Measurements from ENCODE around the gene NINJ2. TPM values are rescaled to one million over a fixed set of nuclear protein-coding genes. Genes with fewer than 3 reads are reported as not detected.
A peak's percentile ranks its signal among the peaks of the same experiment; 100 is the strongest.
"Not testable (repeated sequence)": the region's sequence is repeated elsewhere in the genome, so short reads cannot be mapped to it uniquely, and the experiment has no call there.

NINJ2 gene, protein sequence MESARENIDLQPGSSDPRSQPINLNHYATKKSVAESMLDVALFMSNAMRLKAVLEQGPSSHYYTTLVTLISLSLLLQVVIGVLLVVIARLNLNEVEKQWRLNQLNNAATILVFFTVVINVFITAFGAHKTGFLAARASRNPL
- 4.1 and 6.9 TPM in 2 replicates for total RNA-seq (2014; rRNA removed; shearing (Covaris generic))

DNA sequence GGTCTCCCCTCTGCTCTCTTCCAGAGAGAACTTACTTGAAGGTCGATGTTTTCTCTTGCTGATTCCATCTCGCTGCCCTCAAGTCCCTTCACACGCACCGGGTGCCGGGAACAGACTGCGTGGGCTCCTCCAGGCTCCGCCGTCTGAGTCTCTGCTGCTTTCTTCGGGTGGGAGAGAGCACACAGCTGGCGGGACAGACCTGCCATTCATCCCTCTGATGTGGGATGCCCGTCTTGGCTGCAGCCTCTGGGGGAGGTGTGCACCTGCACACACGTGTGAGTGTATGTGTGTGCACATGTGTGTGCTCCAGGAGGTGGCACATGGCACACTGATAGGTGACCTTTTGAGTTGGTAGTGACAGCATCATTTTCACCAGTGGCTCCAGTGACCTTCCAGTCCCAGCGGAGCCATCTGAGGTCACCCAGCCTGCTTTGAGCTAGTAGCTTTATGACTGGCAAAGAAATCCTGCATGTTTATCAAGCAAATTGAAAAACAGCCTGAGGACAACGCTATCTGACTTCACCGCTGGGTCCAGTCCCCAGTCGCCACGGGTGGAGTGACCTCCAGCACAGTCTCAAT is at the start of gene NINJ2:
NINJ2 (minus strand) TSS at position 153 of the 579 bp plus-strand sequence; CDS start at position 68, 85 bp downstream.
- DNase-seq (ENCODE audit: low read depth): no peak

DNA sequence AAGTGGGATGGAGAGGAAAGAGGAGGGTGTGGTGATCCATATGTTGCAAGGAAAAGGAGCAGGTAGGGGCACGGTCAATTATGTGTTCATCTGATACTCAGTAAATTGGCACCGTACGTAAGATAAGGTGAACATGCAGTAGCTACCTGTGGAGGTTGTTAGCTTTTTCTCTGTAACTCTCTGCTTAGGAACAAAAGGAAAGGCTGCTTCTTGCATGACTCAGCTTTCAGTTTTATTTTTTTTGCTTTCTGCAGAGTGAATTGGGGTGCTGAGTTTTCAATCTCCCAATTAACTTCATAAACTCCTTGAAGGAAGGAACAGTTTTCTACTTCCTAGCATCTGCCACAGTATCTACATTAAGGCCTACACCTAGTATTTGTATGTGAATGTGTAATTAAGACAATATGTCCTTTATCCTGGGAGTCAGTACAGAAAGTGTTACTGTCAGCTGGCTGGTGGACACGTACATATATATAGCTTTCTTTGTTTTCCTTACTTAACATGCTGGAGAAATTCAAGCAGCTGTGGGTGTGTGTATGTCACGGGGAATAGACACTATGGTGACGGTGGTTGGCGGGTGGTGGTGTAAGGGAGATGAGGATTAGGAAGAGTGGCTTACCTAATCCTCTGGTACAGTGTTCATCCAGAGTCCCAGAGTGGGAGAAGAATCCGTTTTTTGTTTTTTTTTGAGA is 49.1 kb upstream of the NINJ2 start:
- DNase-seq (ENCODE audit: low read depth): peak; percentile 11

DNA sequence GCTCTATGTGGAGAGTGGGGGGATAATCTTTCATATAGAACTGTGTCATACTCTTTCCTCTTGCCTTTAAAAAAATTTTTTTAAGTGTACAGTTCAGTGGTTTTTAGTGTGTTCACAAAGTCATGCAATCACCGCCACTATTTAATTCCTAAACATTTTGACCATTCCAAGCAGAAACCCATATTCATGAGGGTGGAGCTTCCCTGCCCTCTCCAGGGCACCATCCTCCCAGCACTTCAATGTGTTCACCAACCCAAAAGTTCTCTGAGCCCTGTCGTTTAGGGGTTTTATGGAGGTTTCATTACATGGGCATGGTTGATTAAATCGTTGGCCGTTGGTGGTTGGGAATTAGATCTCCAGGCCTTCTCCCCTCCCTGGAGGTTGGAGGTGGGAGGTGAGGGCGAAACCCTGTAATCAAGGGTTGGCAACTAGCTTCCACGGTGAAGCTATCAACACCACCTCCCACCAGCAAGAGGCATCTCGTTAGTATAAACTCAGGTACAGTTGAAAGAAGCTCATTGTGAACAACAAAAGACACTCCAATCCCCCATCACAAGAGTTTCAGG is 46.3 kb upstream of the NINJ2 start:
- no peak for DNase-seq (ENCODE audit: low read depth)

DNA sequence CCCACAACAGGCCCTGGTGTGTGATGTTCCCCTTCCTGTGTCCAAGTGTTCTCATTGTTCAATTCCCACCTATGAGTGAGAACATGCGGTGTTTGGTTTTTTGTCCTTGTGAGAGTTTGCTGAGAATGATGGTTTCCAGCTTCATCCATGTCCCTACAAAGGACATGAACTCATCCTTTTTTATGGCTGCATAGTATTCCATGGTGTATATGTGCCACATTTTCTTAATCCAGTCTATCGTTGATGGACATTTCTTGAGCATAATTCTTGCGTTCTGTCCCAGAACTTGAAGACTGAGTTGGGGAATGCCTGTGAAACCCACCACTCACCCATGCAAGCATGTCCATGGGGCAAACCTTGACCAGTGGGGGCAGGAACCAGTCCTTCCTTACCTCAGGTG is 44.8 kb upstream of the NINJ2 start:
- DNase-seq (ENCODE audit: low read depth): not testable (repeated sequence)

DNA sequence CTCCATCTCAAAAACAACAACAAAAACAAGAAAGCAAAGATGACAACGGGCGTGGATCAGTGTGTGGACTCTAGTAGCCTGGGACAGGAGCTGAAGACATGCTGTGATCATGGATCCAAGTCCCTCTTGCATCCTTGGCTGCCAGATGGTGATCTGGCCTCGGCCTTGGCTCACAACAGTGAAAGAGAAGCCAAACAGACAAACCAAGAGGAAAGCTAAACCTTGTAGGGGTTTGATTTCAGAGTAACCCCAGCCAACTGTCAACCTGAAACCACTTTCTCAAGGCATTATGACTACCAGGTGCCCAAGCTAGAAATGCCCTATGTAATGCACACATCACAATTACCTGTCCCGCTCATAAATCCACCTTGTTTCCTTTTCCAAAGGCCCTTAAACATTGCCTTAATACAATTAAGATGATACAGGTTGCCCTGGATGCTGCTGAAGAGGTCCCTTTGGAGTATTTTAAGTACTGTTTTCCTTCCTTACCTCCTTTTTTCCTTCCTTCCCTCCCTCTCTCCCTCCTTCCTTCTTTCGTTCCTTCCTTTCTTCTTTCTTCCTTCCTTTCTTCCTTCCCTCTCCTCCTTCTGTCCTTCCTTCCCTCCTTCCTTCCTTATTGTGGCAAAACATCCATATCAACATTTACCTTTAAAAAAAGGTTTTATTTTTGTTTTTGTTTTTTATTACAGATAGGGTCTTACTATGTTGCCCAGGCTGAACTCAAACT is 41.4 kb upstream of the NINJ2 start:
- no peak for DNase-seq (ENCODE audit: low read depth)

DNA sequence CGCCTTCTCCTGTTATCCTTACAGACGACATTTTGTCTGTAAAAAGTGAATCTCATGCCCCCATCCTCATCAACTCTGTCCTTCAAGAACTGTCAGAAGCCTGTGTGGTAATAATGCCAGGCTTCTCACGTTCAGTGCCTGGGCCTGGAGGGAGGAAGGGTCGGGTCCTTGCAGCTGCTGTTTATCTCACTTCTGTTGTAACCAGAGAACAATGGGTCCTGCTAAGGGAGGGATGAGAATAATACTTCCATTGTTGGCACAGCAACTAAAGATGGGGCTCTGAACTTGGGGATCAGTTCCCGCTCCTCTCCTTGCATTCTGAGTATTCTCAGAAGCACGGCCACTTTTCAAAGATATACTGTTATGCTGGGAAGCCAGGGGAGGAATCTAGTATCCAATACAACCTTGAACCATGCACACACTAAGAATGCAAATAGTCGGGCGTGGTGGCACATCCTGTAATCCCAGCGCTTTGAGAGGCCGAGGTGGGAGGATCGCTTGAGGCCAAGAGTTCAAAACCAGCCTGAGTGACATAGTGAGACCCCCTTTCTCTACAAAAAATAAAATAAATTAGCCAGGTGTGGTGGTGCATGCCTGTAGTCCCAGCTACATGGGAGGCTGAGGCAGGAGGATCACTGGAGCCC is 38.8 kb upstream of the NINJ2 start:
- no peak for DNase-seq (ENCODE audit: low read depth)

DNA sequence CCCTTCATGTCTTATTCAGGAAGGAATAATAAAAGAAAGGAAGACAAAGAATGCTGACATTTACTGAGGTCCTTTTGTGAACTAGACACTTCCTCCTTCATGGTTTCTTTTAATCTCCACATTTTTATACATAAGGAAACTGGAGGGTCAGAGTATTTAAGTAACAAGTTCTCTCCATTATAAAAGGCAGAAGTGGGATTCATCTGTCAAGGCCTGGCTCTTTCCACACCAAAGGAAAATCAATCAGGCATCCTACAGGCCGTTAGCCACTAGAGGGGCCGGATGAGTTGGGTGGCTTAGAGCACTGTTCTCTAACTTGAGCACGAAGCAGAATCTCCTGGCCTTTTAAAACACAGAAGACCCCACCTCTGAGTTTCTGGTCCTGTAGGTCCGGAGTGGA is 36.8 kb upstream of the NINJ2 start:
- no peak for DNase-seq (ENCODE audit: low read depth)

DNA sequence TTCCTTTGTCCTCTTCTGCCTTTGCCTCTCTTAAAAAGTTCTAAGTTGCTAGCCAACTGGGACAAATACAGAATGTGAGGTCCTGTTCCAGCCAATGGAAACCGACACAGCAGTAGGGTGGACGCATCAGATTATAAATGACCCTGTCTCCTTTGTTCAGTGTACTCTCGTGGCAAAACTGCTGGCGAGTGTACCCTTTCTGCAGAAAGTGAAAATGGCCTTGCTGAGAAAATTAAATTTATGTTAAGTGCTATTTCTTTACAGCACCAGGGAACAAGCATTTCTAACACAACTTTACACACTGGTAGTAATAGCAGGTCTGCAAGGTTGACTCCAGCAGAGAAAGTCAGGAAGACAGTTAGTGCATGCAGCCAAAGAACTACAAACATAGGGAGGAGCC is 35.0 kb upstream of the NINJ2 start:
- not testable (repeated sequence) for DNase-seq (ENCODE audit: low read depth)

DNA sequence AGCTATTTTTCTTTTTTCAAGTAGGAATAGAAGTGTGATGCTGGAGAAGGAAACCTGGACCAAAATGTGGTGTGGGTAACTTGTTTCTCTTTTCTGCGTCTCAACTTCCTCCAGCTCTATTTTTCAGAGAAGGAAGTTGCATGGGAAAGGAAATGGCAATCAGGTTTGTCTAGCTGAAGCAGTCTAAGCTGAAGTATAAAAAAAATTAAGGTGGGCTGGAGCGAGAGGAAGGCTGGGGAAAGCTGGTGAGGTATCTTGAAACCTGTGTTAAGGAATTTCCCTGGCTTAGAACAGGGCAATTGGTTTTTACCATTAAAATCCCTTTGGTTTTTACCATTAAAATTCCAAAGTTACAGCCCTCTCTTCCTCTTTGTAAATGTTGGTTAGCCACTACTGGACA is 34.2 kb upstream of the NINJ2 start:
- no peak for DNase-seq (ENCODE audit: low read depth)

DNA sequence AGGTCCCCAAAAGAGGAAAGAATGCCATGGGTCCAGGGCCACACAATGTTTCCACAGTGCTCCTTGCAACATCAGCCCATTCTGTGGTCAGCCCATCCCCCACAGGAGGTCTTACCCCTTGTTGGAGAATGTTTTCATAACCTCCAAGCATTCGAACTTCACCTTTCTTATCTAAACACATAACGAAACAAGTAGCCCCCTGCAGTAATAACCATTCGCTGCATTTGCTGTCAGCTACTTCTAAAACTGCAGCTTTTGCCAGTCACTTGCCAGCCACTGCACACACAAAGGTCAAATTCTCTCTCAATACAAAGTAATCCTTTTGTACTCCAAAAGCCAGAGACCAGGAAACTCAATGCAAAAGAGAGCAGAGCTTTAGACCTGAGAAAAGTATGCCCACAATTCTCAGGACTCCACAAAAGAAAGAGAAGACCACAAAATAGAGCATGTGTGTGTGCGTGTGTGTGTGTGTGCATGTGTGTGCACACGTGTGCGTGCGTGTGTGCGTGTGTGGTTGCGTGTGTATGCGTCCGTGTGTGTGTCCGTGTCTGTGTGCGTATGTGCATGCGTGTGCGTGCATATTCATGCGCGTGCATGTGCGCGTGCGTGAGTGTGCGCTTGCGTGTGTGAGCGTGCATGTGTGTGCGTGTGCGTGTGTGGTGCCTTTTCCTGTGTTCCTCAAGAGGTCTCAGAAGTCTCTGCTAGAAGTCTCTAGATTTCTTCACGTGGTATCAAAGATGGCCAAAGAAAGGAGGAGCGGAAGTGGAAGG is 31.7 kb upstream of the NINJ2 start:
- DNase-seq (ENCODE audit: low read depth): no peak

DNA sequence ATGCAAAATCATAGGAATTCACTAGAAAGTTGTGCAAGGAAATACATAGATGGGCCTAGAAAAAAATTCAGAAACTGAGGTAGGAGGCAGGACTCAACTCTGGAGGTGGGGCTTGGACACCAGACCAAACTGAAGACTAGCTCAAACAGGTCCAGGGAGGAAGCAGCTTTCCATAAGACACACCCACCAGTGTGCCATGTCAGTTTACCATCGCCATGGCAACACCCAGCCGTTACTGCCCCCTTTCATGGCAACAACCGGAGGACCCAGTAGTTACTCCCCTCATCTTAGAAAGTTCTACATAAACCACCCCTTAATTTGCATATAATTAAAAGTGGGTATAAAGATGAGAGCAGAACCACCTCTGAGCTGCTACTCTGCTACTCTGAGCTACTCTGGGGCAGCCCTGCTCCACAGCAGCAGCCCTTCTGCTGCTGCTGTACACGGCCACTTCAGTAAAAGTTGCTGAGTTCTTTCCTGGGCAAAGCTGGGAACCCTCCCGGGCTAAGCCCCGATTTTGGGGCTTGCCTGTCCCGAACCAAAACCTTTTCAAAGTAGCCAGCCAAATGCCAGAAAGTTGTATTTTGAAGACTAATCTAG is 30.8 kb upstream of the NINJ2 start:
- no peak for DNase-seq (ENCODE audit: low read depth)

DNA sequence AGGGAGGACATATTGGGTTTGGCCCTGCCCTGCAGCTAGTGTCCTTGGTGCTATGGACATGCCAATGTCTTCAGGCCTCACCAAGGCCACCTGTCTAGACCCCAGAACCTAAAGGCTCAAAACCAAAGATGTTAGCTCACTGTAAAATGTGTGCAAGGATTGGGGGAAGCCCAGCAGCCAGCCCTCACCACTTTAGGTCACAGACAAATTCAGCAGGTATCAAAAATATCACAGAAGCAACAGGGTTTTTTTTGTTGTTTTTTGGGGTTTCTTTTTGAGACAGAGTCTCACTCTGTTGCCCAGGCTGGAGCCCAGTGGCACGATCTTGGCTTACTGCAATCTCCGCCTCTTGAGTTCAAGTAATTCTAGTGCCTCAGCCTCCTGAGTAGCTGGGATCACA is 29.0 kb upstream of the NINJ2 start:
- no peak for DNase-seq (ENCODE audit: low read depth)

DNA sequence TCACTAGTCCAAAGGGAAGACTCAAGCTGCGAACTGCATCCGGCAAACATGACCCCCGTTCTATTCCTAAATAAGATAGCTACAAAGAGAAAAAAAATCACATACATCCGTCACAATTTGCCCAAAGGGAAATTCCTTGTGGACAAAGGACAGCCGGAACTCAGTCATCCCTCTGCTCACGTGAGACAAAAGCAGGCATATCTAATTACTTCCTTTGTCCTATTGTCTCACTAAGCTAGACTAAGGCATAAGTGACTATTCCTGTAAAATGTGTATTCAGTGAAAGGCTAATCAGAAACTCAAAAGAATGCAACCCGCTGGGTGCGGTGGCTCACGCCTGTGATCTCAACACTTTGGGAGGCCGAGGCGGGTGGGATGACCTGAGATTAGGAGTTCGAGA is 27.2 kb upstream of the NINJ2 start:
- DNase-seq (ENCODE audit: low read depth): peak; percentile 60

DNA sequence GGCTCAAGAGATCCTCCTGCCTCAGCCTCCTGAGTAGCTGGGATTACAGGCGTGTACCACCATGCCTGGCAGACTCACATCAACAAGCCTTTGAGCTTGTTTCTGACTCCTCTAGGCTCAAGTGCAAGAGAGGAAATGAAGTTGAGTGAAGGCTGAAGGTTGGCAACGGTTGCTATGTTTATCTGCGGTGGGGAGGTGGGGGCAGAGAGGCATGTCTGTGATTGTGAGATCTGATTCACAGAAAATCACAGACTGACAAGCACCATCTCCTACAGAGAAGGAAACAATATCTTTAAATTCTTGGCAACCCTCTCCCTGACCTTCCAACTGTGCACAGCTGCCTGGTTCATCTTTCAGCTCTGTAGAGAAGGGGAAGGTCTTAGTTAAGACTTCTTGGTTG is 22.1 kb upstream of the NINJ2 start:
- DNase-seq (ENCODE audit: low read depth): peak; percentile 46

DNA sequence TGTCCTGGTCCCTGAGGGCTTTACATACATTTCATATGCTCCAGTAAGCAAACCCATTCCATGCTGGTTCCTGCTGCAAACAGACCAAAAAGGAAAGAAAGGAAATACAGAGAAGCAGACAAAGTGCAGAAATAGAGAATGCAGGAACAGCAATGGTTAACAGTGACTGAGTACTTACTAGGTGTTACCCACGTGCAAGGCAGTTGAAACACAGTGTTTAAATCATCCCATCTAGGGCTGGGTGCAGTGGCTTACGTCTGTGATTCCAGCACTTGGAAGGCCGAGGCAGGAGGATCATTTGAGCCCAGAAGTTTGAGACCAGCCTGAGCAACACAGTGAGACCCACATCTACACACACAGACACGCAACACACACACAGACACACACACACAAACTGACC is 21.2 kb upstream of the NINJ2 start:
- no peak for DNase-seq (ENCODE audit: low read depth)

DNA sequence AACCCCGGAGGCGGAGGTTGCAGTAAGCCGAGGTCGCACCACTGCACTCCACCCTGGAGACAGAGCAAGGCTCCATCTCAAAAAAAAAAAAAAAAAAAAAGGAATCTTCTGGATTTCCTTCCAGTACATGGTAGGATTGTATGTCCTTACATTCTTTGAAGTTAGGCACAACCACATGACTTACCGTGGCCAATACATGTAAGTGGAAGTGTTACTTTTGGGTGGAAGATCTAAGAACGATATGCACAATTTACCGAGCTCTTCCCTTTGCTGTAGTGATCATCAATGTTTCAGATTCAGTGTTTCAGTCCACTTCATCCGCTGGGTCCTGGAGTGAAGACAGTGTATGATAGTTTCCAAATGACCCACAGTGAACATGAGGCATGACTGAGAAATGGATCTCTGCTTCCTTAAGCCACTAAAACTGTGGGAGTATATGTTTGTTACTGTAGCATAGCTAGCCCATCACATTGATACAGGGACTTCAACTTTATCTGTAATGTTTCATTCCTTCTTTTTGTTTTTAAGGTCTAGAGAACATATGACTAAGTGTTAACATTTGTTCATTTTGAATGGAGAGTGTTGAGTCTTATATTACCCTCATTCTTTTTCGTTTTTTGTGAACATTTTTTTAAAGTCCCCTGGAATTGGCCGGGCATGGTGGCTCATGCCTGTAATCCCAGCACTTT is 18.5 kb upstream of the NINJ2 start:
- DNase-seq (ENCODE audit: low read depth): no peak

DNA sequence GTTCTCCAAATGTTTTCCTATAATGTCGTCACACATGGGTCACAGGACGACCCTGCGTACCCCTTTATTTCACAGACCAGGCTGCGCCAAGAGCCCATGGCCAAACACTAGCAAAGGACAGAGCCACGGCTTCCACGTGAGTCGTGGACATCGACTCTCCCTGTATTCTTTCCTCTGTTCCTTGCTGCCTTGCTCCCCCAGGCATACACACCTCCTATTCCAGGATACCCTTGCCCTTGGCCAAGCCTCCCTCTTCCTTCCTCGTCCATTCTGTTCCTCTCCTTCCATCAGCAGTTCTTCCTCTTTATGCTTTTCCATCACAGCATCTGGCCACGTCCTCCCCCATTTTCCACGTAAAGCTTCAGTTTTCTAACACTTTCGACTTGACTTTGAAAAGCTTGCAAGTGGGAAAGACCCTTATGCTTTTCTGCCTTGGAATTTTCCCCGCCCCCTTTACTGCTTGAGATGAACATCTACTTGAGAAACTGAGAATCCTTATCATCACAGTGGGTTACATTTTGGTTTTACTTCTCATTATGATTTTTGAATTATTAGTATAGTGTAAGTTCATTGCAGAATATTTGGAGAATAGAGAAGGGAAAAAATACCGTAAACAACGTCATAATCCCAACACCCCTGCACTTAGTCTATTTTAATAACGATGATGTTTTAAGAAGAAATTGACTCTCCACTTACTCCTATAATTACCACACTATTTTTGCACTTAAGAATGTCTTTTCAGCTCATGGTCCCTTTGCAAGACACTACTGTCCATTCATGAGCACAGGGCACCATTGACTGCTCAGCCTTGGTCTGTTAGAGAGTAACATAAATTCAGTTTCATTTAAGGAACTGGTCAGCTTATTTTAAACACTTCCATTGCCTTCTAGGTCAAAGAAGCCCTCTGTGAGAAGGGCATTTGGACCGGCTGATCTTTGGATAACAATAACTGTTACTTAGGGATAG is 15.8 kb upstream of the NINJ2 start:
- DNase-seq (ENCODE audit: low read depth): no peak

DNA sequence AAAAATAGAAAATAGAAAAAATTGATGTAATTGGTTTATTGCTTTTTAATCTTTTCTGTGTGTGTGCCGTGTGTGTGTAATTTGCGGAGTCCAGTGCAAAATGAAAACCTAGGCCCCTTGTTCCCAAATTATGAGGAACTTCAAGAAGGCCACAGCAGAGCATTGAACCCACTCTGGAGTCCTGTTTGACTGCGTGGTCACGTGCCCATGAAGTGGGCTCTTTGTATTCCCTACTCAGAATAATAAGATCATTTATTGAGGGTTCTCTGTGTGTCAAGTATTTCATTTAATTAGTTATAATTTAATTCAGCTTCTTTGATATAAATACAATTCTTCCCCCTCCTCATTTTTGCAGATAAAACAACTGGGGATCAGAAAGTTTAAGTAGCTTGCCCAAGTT is 12.3 kb upstream of the NINJ2 start:
- DNase-seq (ENCODE audit: low read depth): no peak

DNA sequence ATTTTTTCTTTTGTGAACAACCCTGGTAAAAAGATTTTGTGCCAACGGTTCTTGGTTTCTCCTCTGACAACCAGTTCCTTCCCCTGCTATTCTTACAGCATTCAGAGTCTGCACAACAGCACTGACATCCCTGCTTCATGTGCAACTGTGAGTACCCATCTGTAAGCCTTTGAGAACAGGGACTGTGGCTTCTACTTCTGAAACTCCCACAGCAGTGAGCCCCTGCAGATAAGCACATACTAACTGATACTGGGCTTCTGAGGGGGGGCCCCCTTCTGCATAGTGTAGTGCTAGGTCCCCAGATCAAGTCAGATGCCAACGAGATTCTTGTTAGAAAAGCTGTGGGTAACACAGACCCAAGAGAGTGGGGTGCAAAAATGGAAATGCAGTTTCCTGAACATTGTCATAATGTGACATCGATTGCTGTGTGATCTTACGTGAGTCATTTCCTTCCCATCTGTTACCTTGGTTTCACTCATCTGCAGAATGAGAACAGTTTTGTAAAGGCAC is 11.1 kb upstream of the NINJ2 start:
- DNase-seq (ENCODE audit: low read depth): no peak
